Kidney capillary endothelial cell (primary cell): ENCODE measurements around the gene CSNK2A3.
"Not testable (repeated sequence)": the region's sequence is repeated elsewhere in the genome, so short reads cannot be mapped to it uniquely, and the experiment has no call there.

Experiments
- DNase-seq: peaks from one replicate; pipeline ENCODE4 v3.0.0-alpha.2; 2018; ENCODE audit warnings: low spot score

CSNK2A3 gene

GRCh38 chr11:11379661-11380060, 26.6 kb upstream of the CSNK2A3 start:
- no peak for DNase-seq

GRCh38 chr11:11378184-11378940, 25.3 kb upstream of the CSNK2A3 start:
- DNase-seq = no peak

- DNase-seq = no peak
These were observed 21.5 kb upstream of the CSNK2A3 start for GRCh38 chr11:11374358-11375148.

- no peak for DNase-seq
These were observed 20.9 kb upstream of the CSNK2A3 start for GRCh38 chr11:11373934-11374333.

GRCh38 chr11:11372461-11372860, 19.4 kb upstream of the CSNK2A3 start:
- no peak for DNase-seq

- DNase-seq = no peak
These were observed 17.9 kb upstream of the CSNK2A3 start for GRCh38 chr11:11370962-11371303.

GRCh38 chr11:11370255-11370961, 17.4 kb upstream of the CSNK2A3 start:
- DNase-seq = no peak

- no peak for DNase-seq
These were observed 13.7 kb upstream of the CSNK2A3 start for GRCh38 chr11:11366793-11367192.

GRCh38 chr11:11363674-11364073, 10.6 kb upstream of the CSNK2A3 start:
- DNase-seq = no peak

GRCh38 chr11:11359611-11360010, 6.6 kb upstream of the CSNK2A3 start:
- no peak for DNase-seq

GRCh38 chr11:11356842-11357241, 3.8 kb upstream of the CSNK2A3 start:
- no peak for DNase-seq

- DNase-seq = not testable (repeated sequence)
These were observed 1.2 kb downstream of the CSNK2A3 start for GRCh38 chr11:11351851-11352250.

GRCh38 chr11:11351042-11351586, 1.9 kb downstream of the CSNK2A3 start:
- DNase-seq = no peak

GRCh38 chr11:11349870-11350337, 3.1 kb downstream of the CSNK2A3 start:
- peak; percentile 68 for DNase-seq

GRCh38 chr11:11349106-11349825, 3.8 kb downstream of the CSNK2A3 start:
- DNase-seq = no peak

- no peak for DNase-seq
These were observed 4.7 kb downstream of the CSNK2A3 start for GRCh38 chr11:11348303-11348702.

GRCh38 chr11:11347592-11347991, 5.5 kb downstream of the CSNK2A3 start:
- no peak for DNase-seq

- DNase-seq = no peak
These were observed 6.7 kb downstream of the CSNK2A3 start for GRCh38 chr11:11346303-11346702.

- no peak for DNase-seq
These were observed 8.0 kb downstream of the CSNK2A3 start for GRCh38 chr11:11345099-11345498.

- DNase-seq = no peak
These were observed 9.0 kb downstream of the CSNK2A3 start for GRCh38 chr11:11344045-11344444.

GRCh38 chr11:11338304-11338703, 14.7 kb downstream of the CSNK2A3 start:
- no peak for DNase-seq

- DNase-seq = no peak
These were observed 16.4 kb downstream of the CSNK2A3 start for GRCh38 chr11:11336664-11337063.
